HEK293 (cell line): Measurements from ENCODE around the gene NUP62.
A peak's percentile ranks its signal among the peaks of the same experiment; 100 is the strongest.

Experiments used
- ATF2 ChIP-seq: fragments of 450-650 bp; formaldehyde crosslinking; IDR thresholded peaks from 2 replicates; pipeline ENCODE4 v1.5.1; 2016; ENCODE audit warnings: missing biosample characterization, missing genetic modification characterization, low read depth
- EGR2 ChIP-seq: fragments of 450-650 bp; formaldehyde crosslinking; IDR thresholded peaks from 2 replicates; pipeline ENCODE4 v1.5.1; 2016; ENCODE audit warnings: low read depth, missing biosample characterization, missing genetic modification characterization
- FEZF1 ChIP-seq: fragments of 450-650 bp; formaldehyde crosslinking; IDR thresholded peaks from 2 replicates; pipeline ENCODE4 v1.5.1; 2016; ENCODE audit warnings: missing biosample characterization, missing genetic modification characterization
- GLIS2 ChIP-seq: fragments of 450-650 bp; formaldehyde crosslinking; IDR thresholded peaks from 2 replicates; pipeline ENCODE4 v1.5.1; 2016; ENCODE audit warnings: missing biosample characterization, missing genetic modification characterization
- HOXC10 ChIP-seq: sonication (generic); formaldehyde crosslinking; IDR thresholded peaks from 2 replicates; pipeline ENCODE4 v1.8.1; 2023; ENCODE audit warnings: mild to moderate bottlenecking, missing genetic modification reagents
- HOXD13 ChIP-seq: sonication (generic); formaldehyde crosslinking; IDR thresholded peaks from 2 replicates; pipeline ENCODE4 v1.8.0; 2022; ENCODE audit warnings: missing genetic modification reagents, borderline replicate concordance
- KLF8 ChIP-seq: fragments of 450-650 bp; formaldehyde crosslinking; IDR thresholded peaks from 2 replicates; pipeline ENCODE4 v1.5.1; 2016; ENCODE audit warnings: missing biosample characterization, missing genetic modification characterization
- MEIS1 ChIP-seq: sonication (generic); formaldehyde crosslinking; IDR thresholded peaks from 2 replicates; pipeline ENCODE4 v1.8.1; 2022; ENCODE audit warnings: missing genetic modification reagents, mild to moderate bottlenecking, borderline replicate concordance
- MYNN ChIP-seq: fragments of 450-650 bp; formaldehyde crosslinking; IDR thresholded peaks from 2 replicates; pipeline ENCODE4 v1.5.1; 2016; ENCODE audit warnings: missing biosample characterization, missing genetic modification characterization, borderline replicate concordance
- PRDM1 ChIP-seq: fragments of 450-650 bp; formaldehyde crosslinking; IDR thresholded peaks from 2 replicates; pipeline ENCODE4; 2016; ENCODE audit warnings: missing biosample characterization, missing genetic modification characterization
- PRDM6 ChIP-seq: fragments of 450-650 bp; formaldehyde crosslinking; IDR thresholded peaks from 2 replicates; pipeline ENCODE4 v1.5.1; 2017; ENCODE audit warnings: missing biosample characterization, missing genetic modification characterization
- REPIN1 ChIP-seq: fragments of 450-650 bp; formaldehyde crosslinking; IDR thresholded peaks from 2 replicates; pipeline ENCODE4 v1.5.1; 2017; ENCODE audit warnings: missing biosample characterization, missing genetic modification characterization, low read depth
- SP2 ChIP-seq: fragments of 450-650 bp; formaldehyde crosslinking; IDR thresholded peaks from 2 replicates; pipeline ENCODE4 v1.5.1; 2016; ENCODE audit warnings: missing biosample characterization, missing genetic modification characterization
- SP3 ChIP-seq: fragments of 450-650 bp; formaldehyde crosslinking; IDR thresholded peaks from 2 replicates; pipeline ENCODE4 v1.5.1; 2016; ENCODE audit warnings: missing biosample characterization, missing genetic modification characterization
- ZBTB17 ChIP-seq: fragments of 450-650 bp; formaldehyde crosslinking; IDR thresholded peaks from 2 replicates; pipeline ENCODE4 v1.5.1; 2016; ENCODE audit warnings: missing biosample characterization, missing genetic modification characterization
- ZBTB48 ChIP-seq: fragments of 450-650 bp; formaldehyde crosslinking; IDR thresholded peaks from 2 replicates; pipeline ENCODE4 v1.5.1; 2016; ENCODE audit warnings: missing biosample characterization, missing genetic modification characterization
- ZNF10 ChIP-seq: fragments of 450-650 bp; formaldehyde crosslinking; IDR thresholded peaks from 2 replicates; pipeline ENCODE4 v1.5.1; 2017; ENCODE audit warnings: missing biosample characterization, missing genetic modification characterization
- ZNF138 ChIP-seq: fragments of 450-650 bp; formaldehyde crosslinking; IDR thresholded peaks from 2 replicates; pipeline ENCODE4 v1.5.1; 2016; ENCODE audit warnings: missing biosample characterization, missing genetic modification characterization, borderline replicate concordance
- ZNF184 ChIP-seq: fragments of 450-650 bp; IDR thresholded peaks from 2 replicates; pipeline ENCODE4 v1.5.1; 2018; ENCODE audit warnings: missing biosample characterization, mild to moderate bottlenecking, missing genetic modification characterization
- ZNF2 ChIP-seq: fragments of 450-650 bp; formaldehyde crosslinking; IDR thresholded peaks from 2 replicates; pipeline ENCODE4 v1.5.1; 2016; ENCODE audit warnings: missing biosample characterization, missing genetic modification characterization
- ZNF221 ChIP-seq: fragments of 450-650 bp; formaldehyde crosslinking; IDR thresholded peaks from 2 replicates; pipeline ENCODE4 v1.5.1; 2017; ENCODE audit warnings: missing biosample characterization, missing genetic modification characterization, borderline replicate concordance
- ZNF223 ChIP-seq: fragments of 450-650 bp; formaldehyde crosslinking; IDR thresholded peaks from 2 replicates; pipeline ENCODE4 v1.5.1; 2016; ENCODE audit warnings: missing biosample characterization, missing genetic modification characterization
- ZNF398 ChIP-seq: fragments of 450-650 bp; formaldehyde crosslinking; IDR thresholded peaks from 2 replicates; pipeline ENCODE4 v1.5.1; 2017; ENCODE audit warnings: missing biosample characterization, missing genetic modification characterization
- ZNF416 ChIP-seq: fragments of 450-650 bp; formaldehyde crosslinking; IDR thresholded peaks from 2 replicates; pipeline ENCODE4 v1.5.1; 2016; ENCODE audit warnings: missing biosample characterization, missing genetic modification characterization
- ZNF513 ChIP-seq: fragments of 450-650 bp; IDR thresholded peaks from 2 replicates; pipeline ENCODE4 v1.5.1; 2018; ENCODE audit warnings: missing biosample characterization, missing genetic modification characterization
- ZNF544 ChIP-seq: fragments of 450-650 bp; formaldehyde crosslinking; IDR thresholded peaks from 2 replicates; pipeline ENCODE4 v1.5.0; 2017; ENCODE audit warnings: missing biosample characterization, missing genetic modification characterization
- ZNF610 ChIP-seq: fragments of 450-650 bp; formaldehyde crosslinking; IDR thresholded peaks from 2 replicates; pipeline ENCODE4 v1.5.1; 2016; ENCODE audit warnings: missing biosample characterization, missing genetic modification characterization, borderline replicate concordance
- ZNF664 ChIP-seq: fragments of 450-650 bp; formaldehyde crosslinking; IDR thresholded peaks from 2 replicates; pipeline ENCODE4 v1.5.1; 2016; ENCODE audit warnings: missing biosample characterization, missing genetic modification characterization
- ZNF692 ChIP-seq: fragments of 450-650 bp; formaldehyde crosslinking; IDR thresholded peaks from 2 replicates; pipeline ENCODE4 v1.5.1; 2016; ENCODE audit warnings: missing biosample characterization, missing genetic modification characterization
- ZNF792 ChIP-seq: fragments of 450-650 bp; formaldehyde crosslinking; IDR thresholded peaks from 2 replicates; pipeline ENCODE4 v1.5.1; 2016; ENCODE audit warnings: missing biosample characterization, missing genetic modification characterization
- ZSCAN5A ChIP-seq: fragments of 450-650 bp; formaldehyde crosslinking; IDR thresholded peaks from 2 replicates; pipeline ENCODE4 v1.5.1; 2016; ENCODE audit warnings: missing biosample characterization, missing genetic modification characterization

NUP62 gene

GRCh38 chr19:49862391-49863253 is 66.7 kb downstream of the NUP62 start (continued):
- TF ChIP-seq ZNF664 (tag by site-specific recombination) (no peak), EGR2 (tag by site-specific recombination) (no peak), ZNF513 (tag by site-specific recombination) (no peak), HOXC10 (CRISPR knock-in tag) (no peak), ZNF184 (no peak), GLIS2 (tag by site-specific recombination) (0 out of 2 replicates have a peak, but pooled peaks have one; percentile 21), REPIN1 (tag by site-specific recombination) (no peak), ZNF138 (tag by site-specific recombination) (no peak), ZNF544 (no peak), MYNN (tag by site-specific recombination) (no peak), KLF8 (tag by site-specific recombination) (peak; percentile 54; the same call in 1 of the 2 replicates), PRDM1 (tag by site-specific recombination) (peak; percentile 84; the same call in 1 of the 2 replicates), HOXD13 (CRISPR knock-in tag) (no peak), ZSCAN5A (tag by site-specific recombination) (peak; percentile 67; the same call in 1 of the 2 replicates), ZNF792 (tag by site-specific recombination) (no peak), SP2 (no peak), FEZF1 (no peak), ZNF2 (tag by site-specific recombination) (no peak), ATF2 (tag by site-specific recombination) (no peak), ZBTB48 (tag by site-specific recombination) (0 out of 2 replicates have a peak, but pooled peaks have one; percentile 26), MEIS1 (CRISPR knock-in tag) (no peak), ZNF221 (tag by site-specific recombination) (no peak), ZNF398 (tag by site-specific recombination) (peak; percentile 66), PRDM6 (no peak), ZNF10 (tag by site-specific recombination) (no peak), ZNF223 (tag by site-specific recombination) (0 out of 2 replicates have a peak, but pooled peaks have one; percentile 51), ZNF610 (tag by site-specific recombination) (no peak), ZBTB17 (tag by site-specific recombination) (no peak), SP3 (tag by site-specific recombination) (peak; percentile 23; the same call in 1 of the 2 replicates), ZNF692 (tag by site-specific recombination) (peak; percentile 92), ZNF416 (tag by site-specific recombination) (no peak)
